ENCODE results near the gene NTPCR. TPM values are rescaled to one million over a fixed set of nuclear protein-coding genes. Genes with fewer than 3 reads are reported as not detected.
"Not testable (repeated sequence)": the region's sequence is repeated elsewhere in the genome, so short reads cannot be mapped to it uniquely, and the experiment has no call there.

NTPCR gene
- total RNA-seq, 1 experiment from 2014 or later, result 50.0 TPM

- no TSS peak for BruUV-seq (replicated peaks)
Measured at GRCh38 chr1:232925421-232926220, 24.8 kb upstream of the NTPCR start.

DNA sequence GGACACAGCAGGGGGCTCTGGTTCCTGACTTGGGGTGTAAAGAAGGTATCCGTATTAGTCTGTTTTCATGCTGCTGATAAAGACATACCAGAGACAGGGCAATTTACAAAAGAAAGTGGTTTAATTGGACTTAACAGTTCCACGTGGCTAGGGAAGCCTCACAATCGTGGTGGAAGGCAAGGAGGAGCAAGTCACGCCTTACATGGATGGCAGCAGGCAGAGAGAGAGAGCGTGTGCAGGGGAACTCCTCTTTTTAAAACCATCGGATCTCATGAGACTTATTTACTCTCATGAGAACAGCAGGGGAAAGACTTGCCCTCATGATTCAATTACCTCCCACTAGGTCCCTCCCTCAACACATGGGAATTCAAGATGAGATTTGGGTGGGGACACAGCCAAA lies 23.2 kb upstream of the NTPCR start:
- H3K36me3 ChIP-seq (ENCODE audit: insufficient read depth, low read length, poor library complexity, severe bottlenecking); BruUV-seq (replicated peaks); H3K4me3 ChIP-seq (ENCODE audit: low read depth, low read length, poor library complexity, severe bottlenecking); H3K27me3 ChIP-seq (replicated peaks; ENCODE audit: insufficient read depth, low read depth, low read length, poor library complexity); H3K27ac ChIP-seq (ENCODE audit: low read depth, low read length, poor library complexity, severe bottlenecking); H3K9me3 ChIP-seq (ENCODE audit: low read depth, low read length, poor library complexity, severe bottlenecking); POLR2A ChIA-PET (ENCODE audit: low non-redundant PET); intact Hi-C loops (cut with micrococcal nuclease; ENCODE audit: unreplicated experiment); DNase-seq (ENCODE audit: low spot score); CTCF ChIA-PET: not testable (repeated sequence)
- H3K4me1 ChIP-seq (ENCODE audit: insufficient read depth, low read length, poor library complexity, severe bottlenecking), result peaks cover 26% of the 10 kb centered on the region

More at GRCh38 chr1:232925421-232926220, 24.8 kb upstream of the NTPCR start:
- H3K27ac ChIP-seq (ENCODE audit: low read depth, low read length, poor library complexity, severe bottlenecking), result no peak overlapping the region
- CTCF ChIA-PET, result interaction anchor here (0.6 to 1.6 kb wide), 2 partner anchors 45 to 317 kb away, joined by 3 read pairs; no protein-coding TSS in a partner anchor
- intact Hi-C loops (cut with micrococcal nuclease; ENCODE audit: unreplicated experiment), result no loop called here
- TF ChIP-seq CTCF (conservative IDR thresholded peaks at IDR 0.05; ENCODE audit: low read depth, low read length) (no peak), EZH2 (IDR thresholded peaks at IDR 0.05; ENCODE audit: borderline replicate concordance, low read depth, low read length, poor library complexity, severe bottlenecking) (no peak)
- H3K9me3 ChIP-seq (ENCODE audit: low read depth, low read length, poor library complexity, severe bottlenecking), result no peaks in the 10 kb centered on the region
- H3K27me3 ChIP-seq (replicated peaks; ENCODE audit: insufficient read depth, low read depth, low read length, poor library complexity), result no peaks in the 10 kb centered on the region
- H3K4me1 ChIP-seq (ENCODE audit: insufficient read depth, low read length, poor library complexity, severe bottlenecking), result peaks cover 26% of the 10 kb centered on the region
- peak; percentile 59 for DNase-seq (ENCODE audit: low spot score)
- POLR2A ChIA-PET (ENCODE audit: low non-redundant PET), result no interaction called here
- H3K36me3 ChIP-seq (ENCODE audit: insufficient read depth, low read length, poor library complexity, severe bottlenecking), result no peaks in the 10 kb centered on the region
- no peak overlapping the region for H3K4me3 ChIP-seq (ENCODE audit: low read depth, low read length, poor library complexity, severe bottlenecking)

- Histone ChIP-seq H3K4me1 (ENCODE audit: insufficient read depth, low read length, poor library complexity, severe bottlenecking) (peaks cover 26% of the 10 kb centered on the region), H3K27ac (ENCODE audit: low read depth, low read length, poor library complexity, severe bottlenecking) (no peak overlapping the region), H3K36me3 (ENCODE audit: insufficient read depth, low read length, poor library complexity, severe bottlenecking) (no peaks in the 10 kb centered on the region), H3K9me3 (ENCODE audit: low read depth, low read length, poor library complexity, severe bottlenecking) (no peaks in the 10 kb centered on the region), H3K27me3 (replicated peaks; ENCODE audit: insufficient read depth, low read depth, low read length, poor library complexity) (no peaks in the 10 kb centered on the region), H3K4me3 (ENCODE audit: low read depth, low read length, poor library complexity, severe bottlenecking) (no peak overlapping the region)
- ChIA-PET CTCF (no interaction called here), POLR2A (ENCODE audit: low non-redundant PET) (no interaction called here)
- TF ChIP-seq EZH2 (IDR thresholded peaks at IDR 0.05; ENCODE audit: borderline replicate concordance, low read depth, low read length, poor library complexity, severe bottlenecking) (no peak), CTCF (conservative IDR thresholded peaks at IDR 0.05; ENCODE audit: low read depth, low read length) (no peak)
- intact Hi-C loops (cut with micrococcal nuclease; ENCODE audit: unreplicated experiment), result no loop called here
- no TSS peak for BruUV-seq (replicated peaks)
- no peak for DNase-seq (ENCODE audit: low spot score)
Measured at GRCh38 chr1:232927830-232928505, 22.4 kb upstream of the NTPCR start.

All from A673 (cell line).